Suprapubic skin (tissue), 4 donors: ENCODE results near the gene ABCC6. TPM values are rescaled to one million over a fixed set of nuclear protein-coding genes. Genes with fewer than 3 reads are reported as not detected.

ENCODE experiments used
- DNase-seq, 2 donors: peaks; one replicate each; pipeline ENCODE4 v3.0.0-alpha.2; 2019; ENCODE audit warnings: low spot score in 2 of 2
- H3K27ac ChIP-seq: fragments of 200-600 bp; sonication (generic); one replicate; pipeline ENCODE4 v1.5.1; 2019
- H3K27me3 ChIP-seq: fragments of 200-600 bp; sonication (generic); one replicate; pipeline ENCODE4 v1.5.1; 2019
- H3K36me3 ChIP-seq: fragments of 200-600 bp; sonication (generic); one replicate; pipeline ENCODE4 v1.5.1; 2019
- H3K4me1 ChIP-seq: fragments of 200-600 bp; sonication (generic); one replicate; pipeline ENCODE4 v1.5.1; 2019
- H3K4me3 ChIP-seq: fragments of 200-600 bp; sonication (generic); one replicate; pipeline ENCODE4 v1.5.1; 2019; ENCODE audit warnings: mild to moderate bottlenecking
- H3K9me3 ChIP-seq: fragments of 200-600 bp; sonication (generic); one replicate; pipeline ENCODE4 v1.5.1; 2019
- CTCF ChIP-seq, 2 donors: fragments of 200-600 bp in 1 of 2; fragments of 450-650 bp in 1 of 2; sonication (generic) in 1 of 2; IDR thresholded peaks; one replicate each; pipeline ENCODE4 v1.5.1; 2016 to 2019; ENCODE audit warnings: antibody characterized with exemption in 2 of 2, mild to moderate bottlenecking in 1 of 2, moderate library complexity in 1 of 2
- EP300 ChIP-seq: sonication (generic); formaldehyde crosslinking; IDR thresholded peaks from one replicate; pipeline ENCODE4 v1.6.1; 2017; ENCODE audit warnings: antibody characterized with exemption
- POLR2A ChIP-seq, 2 donors: fragments of 450-650 bp; IDR thresholded peaks; one replicate each; pipeline ENCODE4 v1.6.1; 2017; ENCODE audit warnings: antibody characterized with exemption in 2 of 2, mild to moderate bottlenecking in 2 of 2, moderate library complexity in 2 of 2
- POLR2AphosphoS5 ChIP-seq, 3 donors: sonication (generic); formaldehyde crosslinking; IDR thresholded peaks; one replicate each; pipeline ENCODE4 v1.6.1; 2017; ENCODE audit warnings: antibody characterized with exemption in 3 of 3
- WGBS: methylation state at CpG from one replicate; pipeline ENCODE4 v1.1.5; 2018; 5-methylcytosine and 5-hydroxymethylcytosine counted together
- total RNA-seq, 4 donors: library from RNA; depleted of rRNA; stranded (reverse); fragments of >200 nt; gene quantifications; one replicate each; pipeline ENCODE4 v1.1.0, GENCODE V29; 2016

ABCC6 gene
- total RNA-seq, 4 donors from 2014 or later: 0.49 to 3.4 (median 1.2) TPM

DNA sequence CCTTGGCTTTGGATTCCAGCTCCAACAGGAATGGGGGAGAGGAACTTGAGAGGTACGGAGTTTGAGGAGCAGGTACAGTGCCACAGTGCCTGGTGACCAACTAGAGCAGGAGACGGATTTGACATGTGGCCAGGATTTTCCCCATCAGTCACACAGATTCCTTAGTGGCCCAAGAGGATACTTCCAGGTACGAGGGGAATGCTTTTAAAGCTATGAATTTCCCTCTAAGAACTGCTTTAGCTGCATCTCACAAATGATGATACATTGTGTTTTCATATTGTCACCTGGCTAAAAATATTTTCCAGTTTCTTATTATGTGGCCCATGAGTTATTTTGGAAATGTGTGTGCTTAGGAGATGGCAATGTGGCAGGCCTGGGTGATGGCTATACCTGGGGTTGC, 98.3 kb downstream of the ABCC6 start:
- H3K27ac ChIP-seq: no peak overlapping the region
- peaks cover 71% of the 10 kb centered on the region for H3K36me3 ChIP-seq
- no peak for DNase-seq
- no peak overlapping the region for H3K4me3 ChIP-seq
- no peaks in the 10 kb centered on the region for H3K4me1 ChIP-seq
- H3K27me3 ChIP-seq: no peaks in the 10 kb centered on the region
- H3K9me3 ChIP-seq: no peaks in the 10 kb centered on the region
- 97% methylated on average over 3 of the region's 3 CpGs for WGBS
- TF ChIP-seq CTCF (IDR thresholded peaks at IDR 0.05): no peak
- no peak for TF ChIP-seq POLR2AphosphoS5 (IDR thresholded peaks at IDR 0.05)
- TF ChIP-seq POLR2A (IDR thresholded peaks at IDR 0.05): no peak
- no peak for TF ChIP-seq EP300

DNA sequence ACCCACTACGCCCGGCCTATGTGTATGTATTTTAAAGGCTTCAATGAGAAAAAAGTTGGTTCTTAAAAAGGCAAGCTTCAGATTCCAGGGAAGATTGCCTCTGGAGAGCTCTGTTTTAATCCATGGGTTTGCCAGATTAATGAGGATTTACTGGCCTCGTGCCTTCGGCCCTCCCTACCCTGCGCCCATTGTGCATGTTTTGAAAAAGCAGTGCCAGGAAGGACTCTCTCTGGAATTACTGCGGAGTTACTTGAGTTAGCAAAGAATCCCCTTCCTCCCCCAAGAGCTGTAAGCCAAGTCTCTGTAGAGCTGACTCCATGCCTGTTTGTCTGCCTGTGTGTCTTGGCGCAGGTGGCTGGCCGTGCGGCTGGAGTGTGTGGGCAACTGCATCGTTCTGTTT, 98.9 kb downstream of the ABCC6 start:
- no peak for DNase-seq
- no peak overlapping the region for H3K27ac ChIP-seq
- H3K36me3 ChIP-seq: peaks cover 67% of the 10 kb centered on the region
- no peaks in the 10 kb centered on the region for H3K4me1 ChIP-seq
- H3K27me3 ChIP-seq: no peaks in the 10 kb centered on the region
- no peaks in the 10 kb centered on the region for H3K9me3 ChIP-seq
- WGBS: 93% methylated on average over 6 of the region's 10 CpGs
- no peak overlapping the region for H3K4me3 ChIP-seq
- TF ChIP-seq EP300: no peak
- no peak for TF ChIP-seq POLR2AphosphoS5 (IDR thresholded peaks at IDR 0.05)
- no peak for TF ChIP-seq POLR2A (IDR thresholded peaks at IDR 0.05)
- TF ChIP-seq CTCF (IDR thresholded peaks at IDR 0.05): no peak

- Histone ChIP-seq H3K27me3 (no peaks in the 10 kb centered on the region), H3K36me3 (peaks cover 72% of the 10 kb centered on the region), H3K9me3 (no peaks in the 10 kb centered on the region), H3K4me1 (no peaks in the 10 kb centered on the region), H3K4me3 (no peak overlapping the region), H3K27ac (no peak overlapping the region)
- TF ChIP-seq EP300 (no peak), CTCF (IDR thresholded peaks at IDR 0.05) (no peak), POLR2AphosphoS5 (IDR thresholded peaks at IDR 0.05) (no peak), POLR2A (IDR thresholded peaks at IDR 0.05) (no peak)
- WGBS: 90% methylated on average over 12 of the region's 12 CpGs
- no peak for DNase-seq
Observed at GRCh38 chr16:16122264-16122663, 101.0 kb downstream of the ABCC6 start.

GRCh38 chr16:16121185-16121727, 102.0 kb downstream of the ABCC6 start:
- Histone ChIP-seq H3K36me3 (peaks cover 77% of the 10 kb centered on the region), H3K27ac (no peak overlapping the region), H3K27me3 (no peaks in the 10 kb centered on the region), H3K4me3 (no peak overlapping the region), H3K9me3 (no peaks in the 10 kb centered on the region), H3K4me1 (no peaks in the 10 kb centered on the region)
- DNase-seq: no peak
- no peak for TF ChIP-seq POLR2A (IDR thresholded peaks at IDR 0.05)
- no peak for TF ChIP-seq CTCF (IDR thresholded peaks at IDR 0.05)
- TF ChIP-seq POLR2AphosphoS5 (IDR thresholded peaks at IDR 0.05): no peak
- no peak for TF ChIP-seq EP300
- 84% methylated on average over 6 of the region's 6 CpGs for WGBS

DNA sequence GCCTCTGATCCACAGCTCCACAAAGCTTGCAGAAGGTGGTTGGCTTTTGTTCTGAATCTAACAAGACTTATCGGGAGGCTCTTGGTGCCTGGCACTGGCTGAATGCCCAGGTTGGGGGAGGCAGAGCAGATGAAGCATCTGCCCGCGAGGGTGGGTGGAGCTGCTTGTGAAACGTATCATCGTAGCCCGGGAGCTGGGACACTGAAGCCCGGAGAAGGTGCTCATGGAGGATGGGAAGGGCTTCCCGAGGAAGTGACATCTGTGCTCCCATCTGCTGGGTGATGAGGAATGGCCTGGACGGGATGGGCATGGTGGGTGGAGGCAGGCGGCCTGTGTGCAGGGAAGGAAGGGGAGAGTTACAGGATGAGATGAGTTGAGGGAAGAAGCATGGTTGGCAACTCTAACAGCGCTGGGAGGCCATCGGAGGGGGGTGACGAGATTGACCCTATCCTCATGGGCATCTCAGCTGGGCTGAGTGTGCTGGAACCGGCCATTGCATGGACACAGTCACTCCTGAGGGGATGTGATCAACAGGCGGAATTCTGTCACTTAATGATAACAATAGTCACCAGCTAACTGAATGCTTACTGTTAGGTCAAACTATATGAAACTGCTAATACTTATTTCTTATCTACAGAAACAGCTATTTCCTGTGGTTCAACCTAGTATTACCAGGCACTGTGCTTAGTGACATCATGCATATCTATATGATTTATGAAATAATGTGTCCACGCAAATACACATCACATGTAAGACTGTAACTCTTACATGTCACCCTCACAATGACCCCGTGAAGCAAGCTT, 102.7 kb downstream of the ABCC6 start:
- no peak for TF ChIP-seq EP300
- no peak for TF ChIP-seq CTCF (IDR thresholded peaks at IDR 0.05)
- no peak for TF ChIP-seq POLR2AphosphoS5 (IDR thresholded peaks at IDR 0.05)
- TF ChIP-seq POLR2A (IDR thresholded peaks at IDR 0.05): no peak
- DNase-seq: no peak
- H3K9me3 ChIP-seq: no peaks in the 10 kb centered on the region
- no peak overlapping the region for H3K4me3 ChIP-seq
- H3K27me3 ChIP-seq: no peaks in the 10 kb centered on the region
- WGBS: 61% methylated on average over 14 of the region's 17 CpGs
- peaks cover 77% of the 10 kb centered on the region for H3K36me3 ChIP-seq
- H3K4me1 ChIP-seq: no peaks in the 10 kb centered on the region
- no peak overlapping the region for H3K27ac ChIP-seq
